Breast epithelium (tissue), 4 donors: ENCODE data around the gene SPRR5. TPM values are rescaled to one million over a fixed set of nuclear protein-coding genes. Genes with fewer than 3 reads are reported as not detected.

Experiments
- DNase-seq, 2 donors: peaks; one replicate each; pipeline ENCODE4 v3.0.0-alpha.2; 2019; ENCODE audit warnings: low spot score in 2 of 2
- H3K27ac ChIP-seq, 2 donors: fragments of 200-600 bp; sonication (generic) in 1 of 2; one replicate each; pipeline ENCODE4 v1.5.1; 2016 to 2019; ENCODE audit warnings: mild to moderate bottlenecking in 1 of 2
- H3K27me3 ChIP-seq, 2 donors: fragments of 200-600 bp; sonication (generic) in 1 of 2; one replicate each; pipeline versions ENCODE4 v1.5.1 to v1.6.0; 2017 to 2019; ENCODE audit warnings: control low read depth in 1 of 2, mild to moderate bottlenecking in 1 of 2
- H3K36me3 ChIP-seq: fragments of 200-600 bp; one replicate; pipeline ENCODE4 v1.5.1; 2019
- H3K4me1 ChIP-seq, 2 donors: fragments of 200-600 bp; sonication (generic); one replicate each; pipeline ENCODE4 v1.5.1; 2016 to 2019; ENCODE audit warnings: control low read depth in 1 of 2
- H3K4me3 ChIP-seq, 3 donors: fragments of 200-600 bp; sonication (generic); 1 replicate in 2 of 3; 2 replicates in 1 of 3; pipeline ENCODE4 v1.5.1; 2016 to 2019; ENCODE audit warnings: mild to moderate bottlenecking in 3 of 3, moderate library complexity in 2 of 3
- H3K9me3 ChIP-seq, 2 donors: fragments of 200-600 bp; sonication (generic) in 1 of 2; one replicate each; pipeline ENCODE4 v1.5.1; 2016 to 2019; ENCODE audit warnings: control low read depth in 1 of 2
- CTCF ChIP-seq, 3 donors: fragments of 450-650 bp; IDR thresholded peaks; one replicate each; pipeline ENCODE4 v1.5.1; 2016 to 2017; ENCODE audit warnings: antibody characterized with exemption in 3 of 3, mild to moderate bottlenecking in 3 of 3, moderate library complexity in 3 of 3
- POLR2A ChIP-seq: fragments of 450-650 bp; IDR thresholded peaks from one replicate; pipeline ENCODE4 v1.6.1; 2016; ENCODE audit warnings: antibody characterized with exemption, mild to moderate bottlenecking, moderate library complexity
- POLR2AphosphoS5 ChIP-seq, 3 donors: sonication (generic); formaldehyde crosslinking; IDR thresholded peaks; one replicate each; pipeline ENCODE4 v1.6.1; 2017; ENCODE audit warnings: antibody characterized with exemption in 3 of 3
- intact Hi-C: fragments of 100-400 bp; cut with DNase I; formaldehyde crosslinking; loops from one replicate; pipeline ENCODE4 v1.15.1; 2023; ENCODE audit warnings: low total_unique reads
- total RNA-seq, 3 donors: library from RNA; depleted of rRNA; stranded (reverse); fragments of >200 nt; gene quantifications; one replicate each; pipeline ENCODE4 v1.1.0, GENCODE V29; 2016

The SPRR5 gene
- total RNA-seq, 3 donors from 2014 or later: not detected

- Histone ChIP-seq H3K36me3 (no peaks in the 10 kb centered on the region), H3K27ac (no peak overlapping the region), H3K9me3 (peaks cover 0 to 6% of the 10 kb centered on the region in 2 donors), H3K27me3 (peaks cover 0 to 4% of the 10 kb centered on the region in 2 donors), H3K4me3 (no peak overlapping the region), H3K4me1 (no peaks in the 10 kb centered on the region)
- intact Hi-C loops: no loop called here
- no peak for DNase-seq
- TF ChIP-seq POLR2AphosphoS5 (IDR thresholded peaks at IDR 0.05) (no peak), CTCF (IDR thresholded peaks at IDR 0.05) (no peak), POLR2A (no peak)
Measured at GRCh38 chr1:152912471-152912870, 34.5 kb upstream of the SPRR5 start.

GRCh38 chr1:152912900-152913299 is 34.1 kb upstream of the SPRR5 start:
- TF ChIP-seq CTCF (IDR thresholded peaks at IDR 0.05) (no peak), POLR2A (no peak), POLR2AphosphoS5 (IDR thresholded peaks at IDR 0.05) (no peak)
- H3K4me1 ChIP-seq: no peaks in the 10 kb centered on the region
- H3K36me3 ChIP-seq: no peaks in the 10 kb centered on the region
- DNase-seq: no peak
- peaks cover 0 to 4% of the 10 kb centered on the region in 2 donors for H3K27me3 ChIP-seq
- no peak overlapping the region for H3K4me3 ChIP-seq
- peaks cover 0 to 6% of the 10 kb centered on the region in 2 donors for H3K9me3 ChIP-seq
- intact Hi-C loops: no loop called here
- no peak overlapping the region for H3K27ac ChIP-seq

- intact Hi-C loops: no loop called here
- Histone ChIP-seq H3K27me3 (no peaks in the 10 kb centered on the region), H3K36me3 (no peaks in the 10 kb centered on the region), H3K4me3 (no peak overlapping the region), H3K27ac (no peak overlapping the region), H3K4me1 (no peaks in the 10 kb centered on the region), H3K9me3 (no peaks in the 10 kb centered on the region)
- DNase-seq: no peak
- no peak for TF ChIP-seq POLR2A
- TF ChIP-seq POLR2AphosphoS5 (IDR thresholded peaks at IDR 0.05): no peak
- TF ChIP-seq CTCF (IDR thresholded peaks at IDR 0.05): no peak
Measured at GRCh38 chr1:152917794-152918193, 29.2 kb upstream of the SPRR5 start.

- DNase-seq: no peak
- Histone ChIP-seq H3K27me3 (no peaks in the 10 kb centered on the region), H3K9me3 (no peaks in the 10 kb centered on the region), H3K36me3 (no peaks in the 10 kb centered on the region), H3K4me1 (no peaks in the 10 kb centered on the region), H3K4me3 (no peak overlapping the region), H3K27ac (no peak overlapping the region)
- intact Hi-C loops: no loop called here
- no peak for TF ChIP-seq POLR2AphosphoS5 (IDR thresholded peaks at IDR 0.05)
- TF ChIP-seq CTCF (IDR thresholded peaks at IDR 0.05): no peak
- TF ChIP-seq POLR2A: no peak
Measured at GRCh38 chr1:152919071-152919470, 27.9 kb upstream of the SPRR5 start.

GRCh38 chr1:152924191-152924590 is 22.8 kb upstream of the SPRR5 start:
- H3K36me3 ChIP-seq: no peaks in the 10 kb centered on the region
- intact Hi-C loops: no loop called here
- H3K4me3 ChIP-seq: no peak overlapping the region
- no peak overlapping the region for H3K27ac ChIP-seq
- H3K27me3 ChIP-seq: no peaks in the 10 kb centered on the region
- DNase-seq: no peak
- no peaks in the 10 kb centered on the region for H3K4me1 ChIP-seq
- no peaks in the 10 kb centered on the region for H3K9me3 ChIP-seq
- TF ChIP-seq POLR2A (no peak), CTCF (IDR thresholded peaks at IDR 0.05) (no peak), POLR2AphosphoS5 (IDR thresholded peaks at IDR 0.05) (no peak)
